ENCODE data around the gene LAG3.

LAG3 gene

DNA sequence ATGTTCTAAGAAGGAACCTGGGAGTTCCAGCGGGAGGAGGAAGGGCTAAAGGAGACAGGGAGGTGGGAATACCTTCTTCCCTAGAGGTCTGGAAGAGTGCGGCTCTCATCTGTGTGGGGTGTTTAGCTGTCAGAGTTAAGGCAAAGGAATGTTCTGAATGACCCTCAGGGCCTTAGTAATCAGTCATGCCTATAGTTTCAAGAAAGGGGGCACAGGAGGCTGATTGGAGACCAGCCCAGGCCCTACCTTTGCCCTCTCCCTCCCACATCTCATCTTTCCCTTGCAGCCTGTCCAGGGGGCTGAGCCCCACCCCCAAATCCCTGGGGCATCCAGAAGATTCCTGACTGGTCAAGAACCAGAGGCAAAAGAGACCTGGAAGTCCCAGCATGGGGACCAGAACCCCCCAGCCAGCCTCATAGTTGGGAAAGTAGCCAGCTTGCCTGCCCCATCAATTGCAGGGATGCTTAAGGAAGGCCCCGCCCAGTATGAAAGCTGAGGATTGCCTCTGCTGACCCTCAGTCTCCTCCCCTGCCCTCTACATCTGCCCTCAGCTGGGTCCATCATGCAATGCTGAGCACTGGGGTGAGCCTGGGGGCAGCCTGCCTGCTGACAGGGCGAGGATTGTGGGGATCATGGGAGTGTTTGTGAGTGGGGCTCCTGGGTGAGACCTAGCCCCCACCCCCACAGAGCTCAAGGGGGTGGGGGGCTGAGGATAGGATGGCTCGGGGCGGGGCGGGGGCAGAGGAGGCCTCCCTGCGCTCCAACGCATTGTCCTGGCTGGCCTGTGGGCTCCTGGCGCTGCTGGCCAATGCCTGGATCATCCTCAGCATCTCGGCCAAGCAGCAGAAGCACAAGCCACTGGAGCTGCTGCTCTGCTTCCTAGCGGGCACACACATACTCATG lies 51.1 kb downstream of the LAG3 start:
- Mint-ChIP-seq H3K36me3 (ENCODE audit: low read depth) (peaks cover 4% of the 10 kb centered on the region), H3K27ac (peak overlapping the region; percentile 47 to 98 (median 64)), H3K9me3 (no peaks in the 10 kb centered on the region), H3K4me3 (peak overlapping the region; percentile 70 to 85 (median 84)), H3K4me1 (peaks cover 63% of the 10 kb centered on the region), H3K27me3 (ENCODE audit: low read depth) (peaks cover 2% of the 10 kb centered on the region)
- TF ChIP-seq, protein P1, sequence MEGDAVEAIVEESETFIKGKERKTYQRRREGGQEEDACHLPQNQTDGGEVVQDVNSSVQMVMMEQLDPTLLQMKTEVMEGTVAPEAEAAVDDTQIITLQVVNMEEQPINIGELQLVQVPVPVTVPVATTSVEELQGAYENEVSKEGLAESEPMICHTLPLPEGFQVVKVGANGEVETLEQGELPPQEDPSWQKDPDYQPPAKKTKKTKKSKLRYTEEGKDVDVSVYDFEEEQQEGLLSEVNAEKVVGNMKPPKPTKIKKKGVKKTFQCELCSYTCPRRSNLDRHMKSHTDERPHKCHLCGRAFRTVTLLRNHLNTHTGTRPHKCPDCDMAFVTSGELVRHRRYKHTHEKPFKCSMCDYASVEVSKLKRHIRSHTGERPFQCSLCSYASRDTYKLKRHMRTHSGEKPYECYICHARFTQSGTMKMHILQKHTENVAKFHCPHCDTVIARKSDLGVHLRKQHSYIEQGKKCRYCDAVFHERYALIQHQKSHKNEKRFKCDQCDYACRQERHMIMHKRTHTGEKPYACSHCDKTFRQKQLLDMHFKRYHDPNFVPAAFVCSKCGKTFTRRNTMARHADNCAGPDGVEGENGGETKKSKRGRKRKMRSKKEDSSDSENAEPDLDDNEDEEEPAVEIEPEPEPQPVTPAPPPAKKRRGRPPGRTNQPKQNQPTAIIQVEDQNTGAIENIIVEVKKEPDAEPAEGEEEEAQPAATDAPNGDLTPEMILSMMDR (IDR thresholded peaks at IDR 0.05; ENCODE audit: unreplicated experiment in 3 of 3), result no peak

DNA sequence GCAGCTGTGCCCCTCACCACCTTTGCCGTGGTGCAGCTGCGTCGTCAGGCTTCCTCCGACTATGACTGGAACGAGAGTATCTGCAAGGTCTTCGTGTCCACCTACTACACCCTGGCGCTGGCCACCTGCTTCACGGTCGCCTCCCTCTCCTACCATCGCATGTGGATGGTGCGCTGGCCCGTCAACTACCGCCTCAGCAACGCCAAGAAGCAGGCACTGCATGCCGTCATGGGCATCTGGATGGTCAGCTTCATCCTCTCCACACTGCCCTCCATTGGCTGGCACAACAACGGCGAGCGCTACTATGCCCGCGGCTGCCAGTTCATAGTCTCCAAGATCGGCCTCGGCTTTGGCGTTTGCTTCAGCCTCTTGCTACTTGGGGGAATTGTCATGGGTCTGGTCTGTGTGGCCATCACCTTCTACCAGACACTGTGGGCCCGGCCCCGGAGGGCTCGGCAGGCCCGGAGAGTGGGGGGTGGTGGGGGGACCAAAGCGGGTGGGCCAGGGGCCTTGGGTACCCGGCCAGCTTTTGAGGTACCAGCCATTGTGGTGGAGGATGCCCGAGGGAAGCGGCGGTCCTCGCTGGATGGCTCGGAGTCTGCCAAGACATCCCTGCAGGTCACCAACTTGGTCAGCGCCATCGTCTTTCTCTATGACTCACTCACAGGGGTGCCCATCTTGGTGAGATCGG lies 51.9 kb downstream of the LAG3 start:
- TF ChIP-seq, protein P1 (IDR thresholded peaks at IDR 0.05; ENCODE audit: unreplicated experiment in 3 of 3), result no peak
- no peaks in the 10 kb centered on the region for H3K27me3 Mint-ChIP-seq (ENCODE audit: low read depth)
- peak overlapping the region; percentile 73 to 84 (median 84) for H3K27ac Mint-ChIP-seq
- peak overlapping the region; percentile 70 to 78 (median 76) for H3K4me3 Mint-ChIP-seq
- peaks cover 4% of the 10 kb centered on the region for H3K36me3 Mint-ChIP-seq (ENCODE audit: low read depth)
- H3K4me1 Mint-ChIP-seq, result peaks cover 60% of the 10 kb centered on the region
- no peaks in the 10 kb centered on the region for H3K9me3 Mint-ChIP-seq

DNA sequence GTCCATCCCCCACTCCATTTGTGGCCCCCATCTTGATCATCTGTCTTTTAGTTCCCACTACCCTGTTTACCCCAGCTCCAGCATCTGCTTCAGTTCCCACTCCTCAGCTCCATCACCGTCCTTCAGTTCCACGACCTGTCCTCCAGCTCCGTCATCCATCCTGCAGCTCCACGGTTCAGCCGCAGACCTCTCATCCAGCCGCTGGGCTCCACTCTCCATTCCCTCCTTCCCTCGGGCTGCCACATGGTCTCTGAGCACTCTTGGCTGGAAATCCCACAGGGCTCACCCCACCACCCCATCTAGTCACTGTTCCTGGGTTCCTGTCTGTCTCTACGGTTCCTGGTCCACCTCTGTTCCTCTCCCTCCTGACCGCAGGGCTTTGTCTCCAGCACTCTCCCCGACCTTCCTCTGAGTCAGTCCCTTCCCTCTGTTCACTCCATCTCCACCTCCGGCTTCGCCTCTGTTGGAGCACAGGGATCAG lies 52.6 kb downstream of the LAG3 start:
- Mint-ChIP-seq H3K36me3 (ENCODE audit: low read depth) (peaks cover 4% of the 10 kb centered on the region), H3K4me1 (peaks cover 56% of the 10 kb centered on the region), H3K27ac (peak overlapping the region; percentile 54 to 84 (median 73)), H3K4me3 (peak overlapping the region; percentile 22 to 78 (median 45)), H3K27me3 (ENCODE audit: low read depth) (peaks cover 3% of the 10 kb centered on the region), H3K9me3 (no peaks in the 10 kb centered on the region)
- TF ChIP-seq, protein P1 (IDR thresholded peaks at IDR 0.05; ENCODE audit: unreplicated experiment in 3 of 3), result no peak

DNA sequence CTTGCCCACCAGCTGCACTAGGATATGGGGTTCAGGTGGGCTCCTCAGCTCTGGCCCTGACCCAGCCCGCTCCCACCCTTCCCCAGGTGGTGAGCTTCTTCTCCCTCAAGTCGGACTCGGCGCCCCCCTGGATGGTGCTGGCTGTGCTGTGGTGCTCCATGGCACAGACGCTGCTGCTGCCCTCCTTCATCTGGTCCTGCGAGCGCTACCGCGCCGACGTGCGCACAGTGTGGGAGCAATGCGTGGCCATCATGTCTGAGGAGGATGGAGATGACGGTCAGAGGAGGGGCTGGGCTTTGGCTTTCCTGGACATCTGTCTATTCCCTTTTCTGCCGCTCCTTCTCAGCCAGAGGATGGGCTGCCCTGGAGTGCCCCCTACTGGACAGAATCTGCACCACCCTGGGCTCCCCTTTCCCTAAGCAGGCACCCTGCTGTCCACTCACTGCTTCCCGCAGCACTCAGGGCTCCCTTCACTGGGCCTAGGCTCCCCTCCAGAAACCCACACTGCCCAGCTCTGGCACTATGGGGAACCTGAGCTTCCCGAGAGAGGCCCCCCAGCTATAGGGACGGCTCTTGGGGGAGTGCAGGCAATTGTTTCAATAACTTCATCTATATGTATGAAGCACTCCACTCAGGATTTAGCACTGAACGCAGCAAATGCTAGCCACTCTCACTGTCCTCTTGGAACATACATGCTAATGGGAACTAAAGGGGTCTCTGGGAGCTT lies 53.2 kb downstream of the LAG3 start:
- Mint-ChIP-seq H3K4me1 (peaks cover 54% of the 10 kb centered on the region), H3K27ac (peak overlapping the region; percentile 54 to 84 (median 73)), H3K4me3 (peak overlapping the region; percentile 70 to 78 (median 73)), H3K9me3 (no peaks in the 10 kb centered on the region), H3K27me3 (ENCODE audit: low read depth) (peaks cover 3% of the 10 kb centered on the region), H3K36me3 (ENCODE audit: low read depth) (peaks cover 4% of the 10 kb centered on the region)
- TF ChIP-seq, protein P1 (IDR thresholded peaks at IDR 0.05; ENCODE audit: unreplicated experiment in 3 of 3), result peak; percentile 85 to 92 (median 90)

DNA sequence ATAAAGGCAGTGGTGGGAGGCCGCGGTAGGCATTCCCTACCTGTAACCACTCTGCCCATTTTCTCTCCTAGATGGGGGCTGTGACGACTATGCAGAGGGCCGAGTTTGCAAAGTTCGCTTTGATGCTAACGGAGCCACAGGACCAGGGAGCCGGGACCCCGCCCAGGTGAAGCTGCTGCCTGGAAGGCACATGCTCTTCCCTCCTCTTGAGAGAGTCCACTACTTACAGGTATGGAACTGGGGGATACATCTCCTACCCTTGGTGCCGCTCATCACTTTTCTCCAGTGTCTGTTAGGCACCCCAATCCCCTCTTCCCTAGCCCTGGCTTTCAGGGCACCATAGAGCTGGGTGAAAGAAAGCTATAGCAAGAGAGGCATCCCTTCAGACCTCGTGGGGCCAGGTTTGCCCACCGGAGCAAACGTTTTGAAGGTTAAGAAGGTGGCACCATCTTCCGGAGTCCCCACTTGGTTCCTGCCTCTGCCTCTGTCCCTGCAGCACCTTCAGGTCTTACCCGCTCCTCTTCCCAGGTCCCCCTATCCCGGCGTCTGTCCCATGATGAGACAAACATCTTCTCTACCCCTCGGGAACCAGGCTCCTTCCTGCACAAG lies 53.9 kb downstream of the LAG3 start:
- TF ChIP-seq, protein P1 (IDR thresholded peaks at IDR 0.05; ENCODE audit: unreplicated experiment in 3 of 3), result no peak
- Mint-ChIP-seq H3K27ac (peak overlapping the region; percentile 54 to 84 (median 73)), H3K36me3 (ENCODE audit: low read depth) (peaks cover 9% of the 10 kb centered on the region), H3K4me1 (peaks cover 52% of the 10 kb centered on the region), H3K4me3 (peak overlapping the region; percentile 62 to 78 (median 73)), H3K27me3 (ENCODE audit: low read depth) (peaks cover 3% of the 10 kb centered on the region), H3K9me3 (no peaks in the 10 kb centered on the region)
